Astrocyte (in vitro differentiated cells and primary cell): ENCODE results near the gene TLR5. TPM values are rescaled to one million over a fixed set of nuclear protein-coding genes. Genes with fewer than 3 reads are reported as not detected.

Experiments
- DNase-seq: peaks from one replicate; pipeline ENCODE4 v3.0.0-alpha.2; 2010; ENCODE audit warnings: low read depth
- FAIRE-seq: peaks from 2 replicates; lab custom pipeline; 2011; peaks lifted over from hg19 to GRCh38; lab: Jason Lieb, UNC
- H2AFZ ChIP-seq: 2 replicates; pipeline ENCODE4 v1.6.0; 2012; ENCODE audit warnings: low read depth, low read length, inconsistent platforms
- H3K27ac ChIP-seq: 2 replicates; pipeline ENCODE4 v1.5.1; 2011; ENCODE audit warnings: low read depth, low read length, inconsistent platforms
- H3K27me3 ChIP-seq: 2 replicates; pipeline ENCODE4 v1.6.0; 2011; ENCODE audit warnings: low read length, inconsistent platforms; ENCODE audit not compliant: insufficient read depth
- H3K36me3 ChIP-seq: 2 replicates; pipeline ENCODE4 v1.5.1; 2011; ENCODE audit warnings: low read length, inconsistent platforms; ENCODE audit not compliant: insufficient read depth
- H3K4me1 ChIP-seq: 2 replicates; pipeline ENCODE4 v1.5.1; 2011; ENCODE audit warnings: low read length, inconsistent platforms; ENCODE audit not compliant: insufficient read depth
- H3K4me2 ChIP-seq: 2 replicates; pipeline ENCODE4 v1.6.0; 2012; ENCODE audit warnings: low read length, inconsistent platforms
- H3K4me3 ChIP-seq: 2 replicates; pipeline ENCODE4 v1.5.1; 2011; ENCODE audit warnings: low read depth, mild to moderate bottlenecking, low read length, inconsistent platforms; ENCODE audit not compliant: insufficient read depth
- H3K79me2 ChIP-seq: 2 replicates; pipeline ENCODE4 v1.6.0; 2012; ENCODE audit warnings: mild to moderate bottlenecking, low read length, inconsistent platforms; ENCODE audit not compliant: insufficient read depth
- H3K9ac ChIP-seq: 2 replicates; pipeline ENCODE4 v1.6.0; 2012; ENCODE audit warnings: mild to moderate bottlenecking, low read length, inconsistent platforms
- H3K9me3 ChIP-seq: 2 replicates; pipeline ENCODE4 v1.5.1; 2012; ENCODE audit warnings: low read depth, mild to moderate bottlenecking, low read length, inconsistent platforms; ENCODE audit not compliant: insufficient read depth
- H4K20me1 ChIP-seq: 2 replicates; pipeline ENCODE4 v1.6.0; 2012; ENCODE audit warnings: low read length, inconsistent platforms; ENCODE audit not compliant: insufficient read depth
- H3K27ac Mint-ChIP-seq: one replicate; pipeline ENCODE4 v1.8.0; 2021; ENCODE audit warnings: mild to moderate bottlenecking, mixed read lengths; ENCODE audit not compliant: unreplicated experiment
- H3K27me3 Mint-ChIP-seq: one replicate; pipeline ENCODE4 v1.8.0; 2021; ENCODE audit warnings: low read depth, mixed read lengths; ENCODE audit not compliant: unreplicated experiment
- H3K36me3 Mint-ChIP-seq: one replicate; pipeline ENCODE4 v1.8.0; 2021; ENCODE audit warnings: low read depth, mixed read lengths; ENCODE audit not compliant: unreplicated experiment
- H3K4me1 Mint-ChIP-seq: one replicate; pipeline ENCODE4 v1.8.0; 2021; ENCODE audit warnings: low read depth, mixed read lengths; ENCODE audit not compliant: unreplicated experiment
- H3K4me3 Mint-ChIP-seq: one replicate; pipeline ENCODE4 v1.8.0; 2021; ENCODE audit warnings: mild to moderate bottlenecking, moderate library complexity, mixed read lengths; ENCODE audit not compliant: unreplicated experiment
- H3K9me3 Mint-ChIP-seq: one replicate; pipeline ENCODE4 v1.8.0; 2021; ENCODE audit warnings: mild to moderate bottlenecking, mixed read lengths; ENCODE audit not compliant: unreplicated experiment
- CTCF ChIP-seq: IDR thresholded peaks from 2 replicates; pipeline ENCODE4 v1.5.1; 2011; ENCODE audit warnings: low read depth, mild to moderate bottlenecking, inconsistent platforms, low read length, moderate library complexity; ENCODE audit not compliant: insufficient read depth
- EZH2 ChIP-seq: IDR thresholded peaks from 2 replicates; pipeline ENCODE4 v1.6.1; 2012; ENCODE audit warnings: mild to moderate bottlenecking, low read length, inconsistent platforms; ENCODE audit not compliant: insufficient read depth
- total RNA-seq: library from RNA; stranded (reverse); gene quantifications from 2 replicates; pipeline ENCODE4 v1.2.1, GENCODE V29; 2021

The TLR5 gene
- total RNA-seq, 1 donor from 2014 or later: 1.1 TPM

DNA sequence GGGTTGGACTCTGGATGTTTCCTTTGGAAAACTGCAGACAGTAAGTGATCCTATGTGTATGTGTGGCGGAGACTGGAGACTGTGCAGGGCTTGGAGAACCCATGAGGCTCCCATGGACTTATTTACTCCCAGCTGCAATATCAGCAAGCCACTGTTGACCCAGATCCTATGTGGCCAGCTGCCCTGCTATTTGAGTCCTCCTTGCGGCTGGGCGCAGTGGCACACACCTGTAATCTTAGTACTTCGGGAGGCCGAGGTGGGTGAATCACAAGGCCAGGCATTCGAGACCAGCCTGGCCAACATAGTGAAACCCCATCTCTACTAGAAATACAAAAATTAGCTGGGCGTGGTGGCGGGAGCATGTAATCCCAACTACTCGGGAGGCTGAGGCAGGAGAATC, 83.5 kb downstream of the TLR5 start:
- FAIRE-seq (no peak), DNase-seq (no peak)
- H3K9ac ChIP-seq: no peak overlapping the region
- no peak overlapping the region for H3K27ac Mint-ChIP-seq
- no peak overlapping the region for H2AFZ ChIP-seq
- no peaks in the 10 kb centered on the region for H3K79me2 ChIP-seq
- no peaks in the 10 kb centered on the region for H4K20me1 ChIP-seq
- no peak overlapping the region for H3K4me3 Mint-ChIP-seq
- no peaks in the 10 kb centered on the region for H3K4me1 Mint-ChIP-seq
- no peak overlapping the region for H3K4me2 ChIP-seq
- no peaks in the 10 kb centered on the region for H3K36me3 ChIP-seq
- TF ChIP-seq EZH2: no peak
- no peak for TF ChIP-seq CTCF
- peaks cover 13% of the 10 kb centered on the region for H3K27me3 ChIP-seq
- no peaks in the 10 kb centered on the region for H3K4me1 ChIP-seq
- no peak overlapping the region for H3K4me3 ChIP-seq
- H3K36me3 Mint-ChIP-seq: no peaks in the 10 kb centered on the region
- H3K27ac ChIP-seq: no peak overlapping the region
- no peaks in the 10 kb centered on the region for H3K9me3 Mint-ChIP-seq
- no peaks in the 10 kb centered on the region for H3K9me3 ChIP-seq
- peaks cover 4% of the 10 kb centered on the region for H3K27me3 Mint-ChIP-seq

Other genes starting within 250 kb of the TLR5 start
- gene SUSD4, start 220.9 kb upstream of the TLR5 start, total RNA-seq: 9.2 and 18.8 TPM in 2 replicates